Chondrocyte (in vitro differentiated cells): ENCODE measurements around the gene COPS8. TPM values are rescaled to one million over a fixed set of nuclear protein-coding genes. Genes with fewer than 3 reads are reported as not detected.
A peak's percentile ranks its signal among the peaks of the same experiment; 100 is the strongest.

Experiments
- DNase-seq: peaks from one replicate; pipeline ENCODE4 v3.0.0; 2021; ENCODE audit warnings: mixed read lengths, low spot score
- H3K27ac Mint-ChIP-seq: one replicate; pipeline ENCODE4 v1.8.0; 2021; ENCODE audit warnings: mild to moderate bottlenecking, moderate library complexity, mixed read lengths; ENCODE audit not compliant: unreplicated experiment
- H3K27me3 Mint-ChIP-seq: 2 replicates; pipeline ENCODE4 v1.8.0; 2021; ENCODE audit warnings: low read depth, mixed read lengths
- H3K36me3 Mint-ChIP-seq: 2 replicates; pipeline ENCODE4 v1.8.0; 2021; ENCODE audit warnings: low read depth, mixed read lengths
- H3K4me1 Mint-ChIP-seq: 2 replicates; pipeline ENCODE4 v1.8.0; 2021; ENCODE audit warnings: low read depth, mild to moderate bottlenecking, mixed read lengths
- H3K4me3 Mint-ChIP-seq: one replicate; pipeline ENCODE4 v1.8.0; 2021; ENCODE audit warnings: mild to moderate bottlenecking, moderate library complexity, mixed read lengths; ENCODE audit not compliant: unreplicated experiment
- H3K9me3 Mint-ChIP-seq: 2 replicates; pipeline ENCODE4 v1.8.0; 2021; ENCODE audit warnings: low read depth, mixed read lengths
- total RNA-seq: library from RNA; stranded (reverse); gene quantifications from 3 replicates; pipeline ENCODE4 v1.2.1, GENCODE V29; 2021
- TF ChIP-seq, protein P1 (sequence below): fragments of 200-600 bp; sonication (generic); IDR thresholded peaks from 2 replicates; pipeline ENCODE4 v1.5.0; 2021; ENCODE audit warnings: antibody characterized with exemption, mild to moderate bottlenecking, moderate library complexity

The COPS8 gene
- total RNA-seq, 1 donor from 2014 or later: 65.8 TPM

DNA sequence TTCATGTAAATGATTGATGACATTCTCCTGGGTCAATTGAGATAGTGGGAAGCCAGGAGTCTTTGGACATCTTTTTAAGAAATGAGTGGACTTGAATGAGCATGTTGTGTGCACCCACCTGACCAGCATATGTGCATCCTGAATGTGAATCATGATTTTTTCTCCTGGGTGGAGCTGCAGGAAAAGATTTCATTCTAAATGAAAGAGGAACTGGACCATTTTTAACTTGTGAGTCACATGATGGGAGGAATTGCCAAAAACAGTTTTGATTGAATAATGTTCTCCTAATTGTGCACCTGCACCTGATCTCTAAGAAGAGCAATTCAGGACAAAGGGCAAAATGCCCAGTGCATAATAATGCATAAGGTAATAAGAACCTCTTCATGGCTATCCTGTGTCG is 32.3 kb downstream of the COPS8 start:
- H3K4me3 Mint-ChIP-seq: no peak overlapping the region
- no peaks in the 10 kb centered on the region for H3K27me3 Mint-ChIP-seq
- no peak overlapping the region for H3K27ac Mint-ChIP-seq
- peaks cover 22% of the 10 kb centered on the region for H3K4me1 Mint-ChIP-seq
- H3K9me3 Mint-ChIP-seq: peaks cover 6% of the 10 kb centered on the region
- TF ChIP-seq, protein P1, sequence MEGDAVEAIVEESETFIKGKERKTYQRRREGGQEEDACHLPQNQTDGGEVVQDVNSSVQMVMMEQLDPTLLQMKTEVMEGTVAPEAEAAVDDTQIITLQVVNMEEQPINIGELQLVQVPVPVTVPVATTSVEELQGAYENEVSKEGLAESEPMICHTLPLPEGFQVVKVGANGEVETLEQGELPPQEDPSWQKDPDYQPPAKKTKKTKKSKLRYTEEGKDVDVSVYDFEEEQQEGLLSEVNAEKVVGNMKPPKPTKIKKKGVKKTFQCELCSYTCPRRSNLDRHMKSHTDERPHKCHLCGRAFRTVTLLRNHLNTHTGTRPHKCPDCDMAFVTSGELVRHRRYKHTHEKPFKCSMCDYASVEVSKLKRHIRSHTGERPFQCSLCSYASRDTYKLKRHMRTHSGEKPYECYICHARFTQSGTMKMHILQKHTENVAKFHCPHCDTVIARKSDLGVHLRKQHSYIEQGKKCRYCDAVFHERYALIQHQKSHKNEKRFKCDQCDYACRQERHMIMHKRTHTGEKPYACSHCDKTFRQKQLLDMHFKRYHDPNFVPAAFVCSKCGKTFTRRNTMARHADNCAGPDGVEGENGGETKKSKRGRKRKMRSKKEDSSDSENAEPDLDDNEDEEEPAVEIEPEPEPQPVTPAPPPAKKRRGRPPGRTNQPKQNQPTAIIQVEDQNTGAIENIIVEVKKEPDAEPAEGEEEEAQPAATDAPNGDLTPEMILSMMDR: no peak
- H3K36me3 Mint-ChIP-seq: peaks cover 4% of the 10 kb centered on the region
- DNase-seq: no peak

DNA sequence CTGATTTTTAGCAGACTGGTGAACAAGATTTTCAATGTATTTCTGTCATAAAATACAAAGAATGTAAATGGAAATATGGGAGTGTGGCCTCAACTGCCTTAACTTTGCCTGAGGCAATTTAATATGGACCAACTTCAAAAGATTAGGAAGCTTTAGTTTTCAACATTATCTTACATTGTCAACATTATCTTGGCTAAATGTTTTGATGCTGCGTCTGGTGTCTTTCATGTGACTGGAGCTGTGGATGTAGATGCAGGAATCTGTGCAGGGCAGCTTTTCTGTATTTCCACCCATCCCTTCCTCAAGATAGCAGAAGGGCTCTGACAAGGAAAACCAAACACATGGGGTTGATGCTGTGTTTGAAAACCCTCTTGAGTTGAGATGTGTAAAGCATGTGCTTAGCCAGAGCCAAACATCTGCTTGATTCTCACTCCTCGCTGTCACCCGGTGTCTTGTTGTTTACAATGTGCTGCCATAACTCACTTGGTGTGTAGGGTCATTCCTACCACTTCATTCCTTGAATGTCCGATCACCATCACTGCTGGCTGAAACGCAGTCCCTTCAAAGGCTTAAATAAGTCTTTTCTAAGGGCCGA is 33.0 kb downstream of the COPS8 start:
- Mint-ChIP-seq H3K9me3 (peaks cover 6% of the 10 kb centered on the region), H3K27me3 (no peaks in the 10 kb centered on the region), H3K4me3 (no peak overlapping the region), H3K4me1 (peaks cover 21% of the 10 kb centered on the region), H3K27ac (no peak overlapping the region), H3K36me3 (peaks cover 4% of the 10 kb centered on the region)
- no peak for DNase-seq
- TF ChIP-seq, protein P1: no peak

DNA sequence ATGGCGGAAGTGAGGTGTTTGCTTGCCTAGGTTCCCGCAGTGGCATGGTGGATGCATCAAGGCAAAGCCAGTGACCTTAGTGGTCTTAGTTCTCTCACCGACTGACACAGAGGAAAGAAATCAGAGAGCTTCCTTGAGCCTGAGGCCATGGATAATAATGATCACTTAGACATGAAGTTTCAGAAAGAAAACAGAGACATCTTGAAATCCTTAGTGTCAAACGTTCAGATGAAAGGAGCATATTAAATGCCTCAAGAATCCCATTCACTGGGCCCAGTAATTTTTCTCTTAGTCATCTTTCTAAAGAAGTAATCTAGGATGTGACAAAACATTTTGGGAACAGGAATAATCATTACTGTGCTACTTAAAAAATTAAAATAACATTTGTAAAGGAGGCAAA is 35.2 kb downstream of the COPS8 start:
- no peak overlapping the region for H3K27ac Mint-ChIP-seq

DNA sequence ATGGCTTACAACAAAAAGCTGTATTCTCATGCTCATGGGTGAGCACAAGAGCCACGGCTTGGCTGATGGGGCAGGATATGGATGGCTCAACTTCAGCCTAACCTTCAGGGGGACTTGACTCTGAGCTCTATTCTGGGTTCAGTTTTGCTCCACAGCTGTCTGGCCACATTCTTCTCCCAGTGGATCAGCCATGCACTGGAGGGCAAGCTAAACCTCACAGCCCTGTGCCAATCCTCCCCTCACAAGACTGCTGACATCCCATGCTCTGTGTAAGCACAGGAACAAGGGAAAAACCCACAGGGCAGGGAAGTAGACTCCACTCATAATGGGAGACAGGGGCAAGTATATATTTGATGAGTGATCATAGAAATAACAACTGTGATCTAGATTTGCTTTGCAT is 35.6 kb downstream of the COPS8 start:
- Mint-ChIP-seq H3K4me1 (peaks cover 27% of the 10 kb centered on the region), H3K9me3 (peaks cover 3% of the 10 kb centered on the region), H3K4me3 (no peak overlapping the region), H3K27ac (no peak overlapping the region), H3K36me3 (peaks cover 5% of the 10 kb centered on the region), H3K27me3 (no peaks in the 10 kb centered on the region)
- no peak for DNase-seq
- TF ChIP-seq, protein P1: no peak

More for the DNA sequence above, 35.2 kb downstream of the COPS8 start:
- TF ChIP-seq, protein P1: no peak
- no peak for DNase-seq
- no peak overlapping the region for H3K4me3 Mint-ChIP-seq
- peaks cover 27% of the 10 kb centered on the region for H3K4me1 Mint-ChIP-seq
- H3K9me3 Mint-ChIP-seq: peaks cover 3% of the 10 kb centered on the region
- peaks cover 5% of the 10 kb centered on the region for H3K36me3 Mint-ChIP-seq
- H3K27me3 Mint-ChIP-seq: no peaks in the 10 kb centered on the region

DNA sequence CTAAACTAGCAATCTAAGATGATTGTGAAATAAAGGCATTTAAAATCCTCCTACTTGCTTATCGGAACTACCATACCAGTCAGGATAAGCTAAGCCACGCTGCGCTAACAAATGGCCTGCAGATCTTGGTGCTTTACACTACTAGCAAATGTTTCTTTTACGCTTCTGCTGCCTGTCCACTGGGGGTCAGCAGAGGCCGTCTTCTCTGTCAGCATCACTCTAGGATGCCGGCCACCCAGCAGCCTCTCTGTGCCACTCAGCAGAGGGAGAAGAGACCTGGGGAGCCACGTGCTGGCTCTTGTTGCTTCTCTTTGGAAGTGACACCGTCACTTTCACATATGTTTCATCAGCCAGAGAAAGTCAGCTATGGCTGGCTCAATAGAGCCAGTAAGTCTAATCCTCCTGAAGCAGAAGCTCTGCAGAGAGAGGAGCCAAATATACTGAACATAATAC is 36.6 kb downstream of the COPS8 start:
- Mint-ChIP-seq H3K27ac (peak overlapping the region; percentile 93), H3K36me3 (peaks cover 5% of the 10 kb centered on the region), H3K4me1 (peaks cover 35% of the 10 kb centered on the region), H3K27me3 (no peaks in the 10 kb centered on the region), H3K4me3 (no peak overlapping the region), H3K9me3 (peaks cover 3% of the 10 kb centered on the region)
- TF ChIP-seq, protein P1: peak; percentile 87
- DNase-seq: no peak
